ENCODE data around the gene ACER2.

DNA sequence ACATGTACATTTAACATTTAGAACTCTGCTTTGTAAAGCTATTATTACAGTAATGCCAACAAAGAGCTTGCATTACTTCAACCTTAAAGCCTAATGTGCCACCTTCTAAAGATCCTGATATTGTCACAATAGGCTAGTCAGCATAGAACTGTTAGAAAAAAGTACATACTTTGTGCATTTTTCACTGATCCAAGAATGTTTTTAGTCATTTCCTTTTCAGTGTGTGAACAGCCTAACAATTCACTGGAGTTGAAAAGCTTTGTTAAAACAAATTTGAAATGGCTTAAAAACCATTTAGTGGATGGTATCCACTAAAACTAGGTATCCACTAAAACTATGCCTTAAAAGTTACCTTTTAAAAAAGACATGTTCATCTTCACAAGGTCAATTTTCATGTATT is 33.3 kb upstream of the ACER2 start:
- TF ChIP-seq, protein P1, sequence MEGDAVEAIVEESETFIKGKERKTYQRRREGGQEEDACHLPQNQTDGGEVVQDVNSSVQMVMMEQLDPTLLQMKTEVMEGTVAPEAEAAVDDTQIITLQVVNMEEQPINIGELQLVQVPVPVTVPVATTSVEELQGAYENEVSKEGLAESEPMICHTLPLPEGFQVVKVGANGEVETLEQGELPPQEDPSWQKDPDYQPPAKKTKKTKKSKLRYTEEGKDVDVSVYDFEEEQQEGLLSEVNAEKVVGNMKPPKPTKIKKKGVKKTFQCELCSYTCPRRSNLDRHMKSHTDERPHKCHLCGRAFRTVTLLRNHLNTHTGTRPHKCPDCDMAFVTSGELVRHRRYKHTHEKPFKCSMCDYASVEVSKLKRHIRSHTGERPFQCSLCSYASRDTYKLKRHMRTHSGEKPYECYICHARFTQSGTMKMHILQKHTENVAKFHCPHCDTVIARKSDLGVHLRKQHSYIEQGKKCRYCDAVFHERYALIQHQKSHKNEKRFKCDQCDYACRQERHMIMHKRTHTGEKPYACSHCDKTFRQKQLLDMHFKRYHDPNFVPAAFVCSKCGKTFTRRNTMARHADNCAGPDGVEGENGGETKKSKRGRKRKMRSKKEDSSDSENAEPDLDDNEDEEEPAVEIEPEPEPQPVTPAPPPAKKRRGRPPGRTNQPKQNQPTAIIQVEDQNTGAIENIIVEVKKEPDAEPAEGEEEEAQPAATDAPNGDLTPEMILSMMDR (IDR thresholded peaks at IDR 0.05) = no peak
- TF ChIP-seq POLR2A (IDR thresholded peaks at IDR 0.05; ENCODE audit: low read depth) (no peak), POLR2AphosphoS5 (IDR thresholded peaks at IDR 0.05) (no peak), EP300 (IDR thresholded peaks at IDR 0.05) (no peak)

All from esophagus muscularis mucosa (tissue), 4 donors.